GM18870 (cell line): ENCODE data around the gene C1GALT1C1L.
"Not testable (repeated sequence)": the region's sequence is repeated elsewhere in the genome, so short reads cannot be mapped to it uniquely, and the experiment has no call there.

Experiments used
- ATAC-seq: cut with Tn5 transposase; IDR thresholded peaks from one replicate; pipeline ENCODE4 v1.9.1; 2021; ENCODE audit warnings: moderate library complexity; ENCODE audit not compliant: unreplicated experiment

Gene C1GALT1C1L

DNA sequence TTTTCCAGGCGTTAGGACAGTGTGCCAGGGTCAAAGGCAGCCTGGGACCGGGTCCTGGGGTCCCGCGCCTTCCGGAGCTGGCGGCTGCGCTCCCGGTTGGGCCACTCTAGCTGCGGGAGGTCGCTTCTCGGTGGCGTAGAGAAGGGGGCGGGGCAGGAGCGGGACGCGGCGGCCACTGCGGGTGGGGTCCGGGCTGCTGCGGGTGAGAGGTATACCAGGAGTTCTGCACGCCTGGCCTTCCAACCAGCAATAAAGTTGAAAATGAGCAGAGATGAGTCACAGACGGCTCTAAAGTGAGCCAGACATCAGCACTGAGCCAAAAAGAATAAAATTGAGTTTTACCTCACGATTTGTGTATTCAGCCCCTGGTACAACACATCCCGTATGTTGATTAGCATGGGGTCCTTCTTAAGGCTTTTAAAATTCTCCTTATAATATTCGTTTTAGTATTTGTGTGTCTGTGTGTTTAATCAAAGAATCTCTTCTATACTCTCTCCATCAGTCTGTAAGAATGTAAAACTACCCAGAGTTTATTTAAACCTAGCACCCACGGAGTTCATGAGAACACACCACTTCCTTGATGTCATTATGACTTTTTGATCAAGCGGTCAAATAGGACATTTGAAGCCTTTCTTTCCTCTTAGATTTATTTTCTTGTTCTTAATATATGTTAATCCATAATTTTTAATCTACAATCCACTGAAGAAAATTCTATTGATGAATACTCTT is at the start of gene C1GALT1C1L:
TSS of gene C1GALT1C1L (minus strand) at position 108 of the 729 bp plus-strand sequence. CDS start at position 1, 107 bp downstream.
- no peak for ATAC-seq

GRCh38 chr2:43725711-43726246 is 49.5 kb upstream of the C1GALT1C1L start:
- no peak for ATAC-seq

DNA sequence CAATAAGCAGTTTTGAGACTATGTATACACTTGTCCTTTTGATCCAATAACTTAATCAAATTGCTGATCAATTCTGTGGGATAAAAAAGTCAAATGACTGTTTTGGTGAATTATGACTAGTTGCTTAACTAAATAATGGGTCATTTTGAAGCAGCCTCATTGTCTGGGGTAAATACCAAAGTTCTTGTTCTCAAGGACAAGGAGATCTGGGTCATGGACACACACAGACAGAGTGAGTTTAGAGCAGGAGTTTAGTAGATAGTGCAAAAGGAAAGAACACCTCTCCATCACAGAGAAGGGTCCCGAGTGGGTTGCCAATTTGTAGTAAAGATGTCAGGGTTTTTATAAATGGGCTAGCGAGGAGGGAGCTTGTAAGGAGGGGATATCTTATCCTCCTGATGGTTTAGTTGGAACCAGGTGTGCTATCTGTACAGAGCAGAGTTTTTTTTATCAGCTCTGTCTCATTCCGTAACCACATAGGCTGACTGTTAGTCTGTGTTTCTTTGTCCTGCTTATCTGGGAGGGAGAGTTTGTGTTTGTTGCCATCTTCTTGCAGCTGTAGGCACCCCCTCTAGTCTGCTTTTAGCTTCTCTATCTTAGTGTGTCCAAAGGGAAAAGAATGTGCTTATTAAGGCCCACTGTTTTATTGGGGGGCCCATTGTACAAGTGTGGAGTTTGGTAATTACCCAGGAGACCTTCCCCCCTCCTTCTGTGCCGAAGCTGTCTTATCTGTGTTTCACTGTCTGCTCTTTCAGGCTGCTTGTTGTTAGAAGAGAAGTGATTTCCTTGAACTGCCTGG is 48.7 kb upstream of the C1GALT1C1L start:
- no peak for ATAC-seq

- ATAC-seq: peak; percentile 72
Observed at GRCh38 chr2:43718530-43719124, 42.4 kb upstream of the C1GALT1C1L start.

DNA sequence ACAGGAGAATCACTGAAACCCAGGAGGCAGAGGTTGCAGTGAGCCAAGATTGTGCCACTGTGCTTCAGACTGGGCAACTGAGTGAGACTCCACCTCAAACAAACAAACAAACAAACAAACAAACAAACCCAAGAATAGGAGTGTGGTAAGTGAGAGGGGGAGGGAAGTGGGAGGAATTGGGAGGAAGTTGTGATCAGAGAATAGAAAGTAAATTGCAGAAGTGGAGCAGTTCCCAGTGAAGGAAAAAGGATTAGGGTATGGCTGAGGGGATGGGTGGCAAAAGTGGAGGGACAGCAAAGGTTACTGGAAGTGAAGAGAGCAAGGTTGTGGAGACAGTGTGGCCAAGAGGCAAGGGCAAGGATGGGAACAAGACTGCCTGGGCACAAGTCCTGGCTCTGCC is 41.1 kb upstream of the C1GALT1C1L start:
- no peak for ATAC-seq

GRCh38 chr2:43715300-43716098 is 39.3 kb upstream of the C1GALT1C1L start:
- no peak for ATAC-seq

GRCh38 chr2:43714164-43714563 is 37.9 kb upstream of the C1GALT1C1L start:
- ATAC-seq: no peak

- no peak for ATAC-seq
Observed at GRCh38 chr2:43710866-43711265, 34.6 kb upstream of the C1GALT1C1L start.

DNA sequence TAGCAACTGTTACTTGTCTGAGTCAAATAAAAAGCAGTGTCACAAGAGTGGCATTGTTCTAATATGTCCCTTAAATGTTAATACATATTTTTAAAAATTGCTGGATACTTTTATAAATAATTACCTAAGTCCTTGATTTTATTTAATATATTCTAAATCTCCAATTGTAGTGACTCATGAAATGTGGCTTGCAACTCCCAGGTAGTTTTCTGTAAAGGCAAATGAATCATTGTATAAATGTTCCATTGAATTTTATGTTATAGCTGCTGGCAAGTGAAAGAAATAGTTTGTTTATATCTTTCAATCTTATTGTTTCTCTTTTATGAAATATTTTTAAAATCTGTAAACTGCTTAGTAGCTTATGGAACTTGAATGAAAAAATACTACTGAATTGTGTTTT is 32.7 kb upstream of the C1GALT1C1L start:
- ATAC-seq: no peak

DNA sequence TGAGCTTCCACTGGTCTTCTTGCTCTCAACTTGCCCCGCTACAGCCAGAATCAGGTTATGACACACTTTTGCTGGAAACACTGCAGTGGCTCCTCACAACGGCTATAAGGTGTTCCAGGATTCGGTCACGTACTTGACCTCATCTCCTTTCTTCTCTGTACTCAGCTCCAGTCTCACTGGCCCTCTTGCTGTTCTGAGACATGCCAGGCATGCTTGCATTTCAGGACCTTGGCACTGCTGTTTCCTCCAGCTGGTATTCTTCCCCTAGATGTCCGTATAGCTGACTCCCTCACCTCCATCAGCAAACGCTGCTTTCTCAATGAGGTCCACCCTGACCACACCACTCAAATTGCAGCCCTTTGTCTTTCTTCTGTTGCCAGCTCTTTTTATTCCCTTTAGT is 31.9 kb upstream of the C1GALT1C1L start:
- ATAC-seq: no peak

DNA sequence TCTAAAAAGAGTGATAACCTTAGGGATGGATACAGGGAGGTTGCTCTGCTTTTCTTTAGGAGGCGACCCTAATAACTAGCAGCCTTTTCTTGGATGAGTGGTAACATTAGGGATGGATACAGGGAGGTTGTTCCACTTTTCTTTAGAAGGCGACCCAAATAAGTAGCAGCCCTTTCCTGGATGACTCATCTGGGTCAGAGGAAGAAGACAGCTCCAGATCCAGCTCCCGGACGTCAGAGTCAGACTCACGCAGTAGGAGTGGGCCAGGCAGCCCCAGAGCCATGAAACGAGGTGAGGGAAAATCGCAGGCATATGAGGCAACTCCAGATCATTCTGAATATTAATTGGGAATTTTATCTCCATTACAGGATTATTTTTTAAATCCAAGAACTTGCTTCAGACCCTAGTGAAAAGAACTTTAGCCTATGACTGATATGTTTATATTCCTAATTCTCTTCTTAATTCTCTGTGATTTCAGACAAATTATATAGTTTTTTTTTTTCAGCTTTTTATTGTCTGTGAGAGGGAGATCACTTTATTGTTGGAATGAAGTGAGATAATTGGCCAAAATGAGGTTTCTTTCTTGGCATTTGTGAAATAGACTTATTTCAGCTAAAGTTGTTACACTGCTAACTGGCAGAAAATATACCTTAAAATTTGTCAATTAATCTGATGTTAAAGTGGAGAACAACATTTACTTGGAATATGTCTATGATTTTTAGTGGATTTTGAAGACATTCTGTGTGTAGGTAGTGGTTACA is 31.2 kb upstream of the C1GALT1C1L start:
- no peak for ATAC-seq

DNA sequence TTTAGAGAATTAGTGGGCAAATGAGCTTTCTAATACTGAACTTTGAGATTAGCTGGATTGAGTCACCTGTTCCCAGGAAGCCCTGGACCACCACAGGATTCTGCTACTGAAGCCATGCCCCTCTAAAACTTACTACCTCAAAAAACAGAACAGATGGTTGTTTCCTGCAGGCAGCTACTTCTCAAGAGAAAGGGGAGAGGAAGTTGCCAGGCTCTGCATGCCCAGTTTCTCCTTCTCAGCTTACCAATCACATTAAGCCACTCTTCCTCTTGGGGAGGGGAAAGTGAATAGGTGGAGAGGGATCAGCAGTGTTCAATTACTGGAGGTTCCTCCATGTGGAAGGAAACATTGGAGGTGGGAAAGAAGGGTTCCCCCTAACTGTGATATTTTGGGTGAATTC is 24.9 kb upstream of the C1GALT1C1L start:
- ATAC-seq: no peak

DNA sequence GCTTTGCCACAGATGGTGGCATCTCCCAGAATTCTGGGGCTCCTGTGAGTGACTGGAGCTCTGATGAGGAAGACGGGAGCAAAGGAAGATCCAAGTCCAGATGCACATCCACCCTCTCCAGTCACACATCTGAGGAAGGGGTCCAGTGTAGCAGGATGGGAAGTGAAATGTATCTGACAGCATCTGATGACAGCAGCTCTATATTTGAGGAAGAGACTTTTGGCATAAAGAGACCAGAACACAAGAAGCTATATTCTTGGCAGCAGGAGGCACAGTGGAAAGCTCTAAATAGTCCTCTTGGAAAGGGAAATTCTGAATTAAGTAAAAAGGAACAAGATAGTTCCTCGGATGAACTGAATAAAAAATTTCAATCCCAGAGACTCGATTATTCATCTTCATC is 23.5 kb upstream of the C1GALT1C1L start:
- ATAC-seq: no peak

- ATAC-seq: not testable (repeated sequence)
Observed at GRCh38 chr2:43698140-43698539, 21.9 kb upstream of the C1GALT1C1L start.

DNA sequence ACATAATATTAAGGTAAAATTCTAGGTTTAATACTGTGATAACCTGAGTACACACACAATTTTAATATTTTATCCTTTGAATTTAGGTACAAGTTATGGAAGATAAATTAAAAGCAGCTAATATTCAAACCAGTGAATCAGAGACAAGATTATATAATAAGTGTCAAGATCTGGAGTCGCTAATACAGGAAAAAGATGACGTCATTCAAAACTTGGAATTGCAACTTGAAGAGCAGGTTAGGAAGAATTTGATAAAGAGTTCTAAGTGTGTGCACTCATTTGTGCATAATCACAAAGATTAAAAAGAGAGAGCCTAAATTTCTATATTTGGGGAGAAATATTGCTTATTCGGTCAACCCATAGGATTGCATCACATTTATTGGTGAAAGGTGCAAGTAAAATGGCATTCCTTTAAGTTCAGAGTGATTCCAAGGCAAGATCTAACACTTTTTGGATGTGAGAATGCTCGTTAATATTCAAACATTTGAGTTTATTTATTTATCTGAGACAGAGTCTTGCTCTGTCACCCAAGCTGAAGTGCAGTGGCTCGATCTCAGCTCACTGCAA is 16.3 kb upstream of the C1GALT1C1L start:
- ATAC-seq: no peak

DNA sequence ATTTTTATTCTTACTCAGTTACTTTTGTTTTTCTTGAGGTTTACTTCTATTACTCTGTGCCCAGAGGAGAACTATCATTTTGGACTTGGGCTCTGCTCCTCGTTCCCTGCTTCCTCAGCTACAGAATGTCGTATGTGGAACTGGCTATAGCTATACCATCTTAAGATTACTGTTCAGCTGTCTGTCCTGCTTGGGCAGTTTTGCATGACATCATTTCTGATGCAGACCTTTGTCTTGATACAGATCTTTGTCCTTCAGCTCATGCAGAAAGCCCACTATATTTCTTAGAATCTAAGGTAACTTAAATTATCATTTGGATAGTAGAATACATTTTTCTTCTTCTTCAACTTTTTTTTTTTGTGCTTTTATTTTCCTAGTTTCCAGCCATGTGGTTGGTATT is 13.8 kb upstream of the C1GALT1C1L start:
- no peak for ATAC-seq

DNA sequence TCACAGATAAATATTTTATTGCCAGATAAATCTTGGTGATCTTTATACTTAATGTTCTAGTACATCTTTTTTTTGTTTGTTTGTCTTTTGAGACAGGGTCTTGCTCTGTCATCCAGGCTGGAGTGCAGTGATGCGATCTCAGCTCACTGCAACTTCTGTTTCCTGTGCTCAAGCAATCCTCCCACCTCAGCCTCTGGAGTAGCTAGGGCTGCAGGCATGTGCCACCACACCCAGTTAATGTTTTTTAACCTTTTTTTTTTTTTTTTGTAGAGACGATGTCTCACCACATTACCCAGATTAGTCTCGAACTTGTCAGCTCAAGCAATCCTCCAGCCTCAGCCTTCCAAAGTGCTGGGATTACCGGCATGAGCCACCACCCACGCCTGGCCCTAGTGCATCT is 9.1 kb upstream of the C1GALT1C1L start:
- no peak for ATAC-seq

DNA sequence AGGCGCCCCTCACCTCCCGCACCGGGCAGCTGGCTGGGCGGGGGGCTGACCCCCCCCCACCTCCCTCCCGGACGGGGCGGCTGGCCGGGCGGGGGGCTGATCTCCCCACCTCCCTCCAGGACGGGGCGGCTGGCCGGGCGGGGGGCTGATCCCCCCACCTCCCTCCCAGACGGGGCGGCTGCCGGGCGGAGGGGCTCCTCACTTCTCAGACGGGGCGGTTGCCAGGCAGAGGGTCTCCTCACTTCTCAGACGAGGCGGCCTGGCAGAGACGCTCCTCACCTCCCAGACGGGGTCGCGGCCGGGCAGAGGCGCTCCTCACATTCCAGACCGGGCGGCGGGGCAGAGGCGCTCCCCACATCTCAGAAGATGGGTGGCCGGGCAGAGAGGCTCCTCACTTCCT is 1.6 kb upstream of the C1GALT1C1L start:
- ATAC-seq: not testable (repeated sequence)

DNA sequence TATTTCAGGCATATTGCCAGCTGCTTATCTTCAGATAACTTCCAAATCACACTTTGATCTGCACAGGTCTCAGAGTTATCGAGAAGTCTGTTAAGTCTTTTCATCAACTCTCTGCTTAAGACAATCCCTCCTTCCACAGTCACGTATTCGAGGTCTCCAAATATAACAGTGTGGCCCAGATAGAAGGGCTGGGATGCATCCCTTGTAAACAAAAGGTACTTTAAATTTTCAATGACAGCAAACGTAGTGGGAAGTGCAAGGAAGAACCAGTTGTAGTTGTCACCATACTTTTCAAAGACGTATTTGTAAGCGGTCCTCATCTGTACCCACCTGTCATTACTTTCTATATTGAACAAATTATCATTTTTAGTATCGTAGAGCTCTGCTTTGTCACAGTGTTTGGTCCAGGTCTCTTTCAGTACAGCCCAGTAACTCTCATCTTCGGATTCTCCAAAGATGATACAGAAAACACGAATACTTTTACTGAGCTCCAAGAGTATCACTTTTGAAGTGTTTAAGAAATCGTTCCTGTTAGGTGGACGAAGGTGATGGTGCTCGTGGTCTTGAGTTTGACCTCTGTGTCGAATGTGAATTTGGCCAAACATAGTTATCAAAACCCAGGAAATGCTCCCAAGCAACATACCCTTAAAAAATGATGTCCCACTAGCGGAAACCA is 445 bp downstream of the C1GALT1C1L start:
- no peak for ATAC-seq
